GM12872 (cell line): ENCODE measurements around the gene ICAM5.

ENCODE experiments used
- CTCF ChIP-seq: IDR thresholded peaks from 3 replicates; pipeline ENCODE4 v1.5.1; 2011; ENCODE audit warnings: low read depth, mild to moderate bottlenecking, low read length, moderate library complexity; ENCODE audit not compliant: insufficient read depth

Gene ICAM5, protein sequence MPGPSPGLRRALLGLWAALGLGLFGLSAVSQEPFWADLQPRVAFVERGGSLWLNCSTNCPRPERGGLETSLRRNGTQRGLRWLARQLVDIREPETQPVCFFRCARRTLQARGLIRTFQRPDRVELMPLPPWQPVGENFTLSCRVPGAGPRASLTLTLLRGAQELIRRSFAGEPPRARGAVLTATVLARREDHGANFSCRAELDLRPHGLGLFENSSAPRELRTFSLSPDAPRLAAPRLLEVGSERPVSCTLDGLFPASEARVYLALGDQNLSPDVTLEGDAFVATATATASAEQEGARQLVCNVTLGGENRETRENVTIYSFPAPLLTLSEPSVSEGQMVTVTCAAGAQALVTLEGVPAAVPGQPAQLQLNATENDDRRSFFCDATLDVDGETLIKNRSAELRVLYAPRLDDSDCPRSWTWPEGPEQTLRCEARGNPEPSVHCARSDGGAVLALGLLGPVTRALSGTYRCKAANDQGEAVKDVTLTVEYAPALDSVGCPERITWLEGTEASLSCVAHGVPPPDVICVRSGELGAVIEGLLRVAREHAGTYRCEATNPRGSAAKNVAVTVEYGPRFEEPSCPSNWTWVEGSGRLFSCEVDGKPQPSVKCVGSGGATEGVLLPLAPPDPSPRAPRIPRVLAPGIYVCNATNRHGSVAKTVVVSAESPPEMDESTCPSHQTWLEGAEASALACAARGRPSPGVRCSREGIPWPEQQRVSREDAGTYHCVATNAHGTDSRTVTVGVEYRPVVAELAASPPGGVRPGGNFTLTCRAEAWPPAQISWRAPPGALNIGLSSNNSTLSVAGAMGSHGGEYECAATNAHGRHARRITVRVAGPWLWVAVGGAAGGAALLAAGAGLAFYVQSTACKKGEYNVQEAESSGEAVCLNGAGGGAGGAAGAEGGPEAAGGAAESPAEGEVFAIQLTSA

GRCh38 chr19:10289836-10290356 is at the start of gene ICAM5:
ICAM5 (plus strand) TSS chr19:10289952; CDS start chr19:10290044, 92 bp downstream.
- TF ChIP-seq CTCF, result no peak

DNA sequence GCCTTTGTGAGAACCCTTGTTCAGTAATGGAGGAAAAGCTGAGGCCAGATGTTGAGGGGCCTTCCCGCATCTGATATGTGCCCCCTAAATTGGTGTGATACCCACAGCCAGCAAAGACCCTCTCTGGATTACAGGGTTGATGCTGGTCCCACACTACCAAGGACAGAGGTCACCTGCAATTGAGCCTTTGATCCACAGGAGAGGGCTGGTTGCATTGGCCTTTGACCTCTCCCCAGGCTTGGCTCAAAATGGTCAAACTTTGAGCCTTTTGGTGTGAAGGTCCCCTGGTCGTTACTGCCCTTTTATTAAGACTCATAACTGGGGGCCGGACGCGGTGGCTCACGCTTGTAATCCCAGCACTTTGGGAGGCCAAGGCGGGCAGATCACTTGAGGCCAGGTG is 46.1 kb upstream of the ICAM5 start:
- TF ChIP-seq CTCF, result no peak

- TF ChIP-seq CTCF, result no peak
These were observed 44.4 kb upstream of the ICAM5 start for GRCh38 chr19:10245189-10245939.

DNA sequence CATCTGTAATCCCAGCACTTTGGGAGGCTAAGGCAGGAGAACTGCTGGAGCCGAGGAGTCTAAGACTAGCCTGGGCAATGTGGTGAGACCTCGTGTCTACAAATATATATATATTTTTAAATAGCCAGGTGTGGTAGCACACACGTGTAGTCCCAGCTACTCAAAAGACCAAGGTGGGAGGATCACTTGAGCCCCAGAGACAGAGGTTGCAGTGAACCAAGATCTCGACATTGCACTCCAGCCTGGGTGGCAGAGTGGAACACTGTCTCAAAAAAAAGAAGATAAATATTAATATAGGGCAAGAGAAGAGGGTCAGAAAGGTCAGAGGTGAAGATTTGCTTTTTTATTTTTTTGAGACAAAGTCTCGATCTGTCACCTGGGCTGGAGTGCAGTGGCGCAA is 43.2 kb upstream of the ICAM5 start:
- no peak for TF ChIP-seq CTCF

DNA sequence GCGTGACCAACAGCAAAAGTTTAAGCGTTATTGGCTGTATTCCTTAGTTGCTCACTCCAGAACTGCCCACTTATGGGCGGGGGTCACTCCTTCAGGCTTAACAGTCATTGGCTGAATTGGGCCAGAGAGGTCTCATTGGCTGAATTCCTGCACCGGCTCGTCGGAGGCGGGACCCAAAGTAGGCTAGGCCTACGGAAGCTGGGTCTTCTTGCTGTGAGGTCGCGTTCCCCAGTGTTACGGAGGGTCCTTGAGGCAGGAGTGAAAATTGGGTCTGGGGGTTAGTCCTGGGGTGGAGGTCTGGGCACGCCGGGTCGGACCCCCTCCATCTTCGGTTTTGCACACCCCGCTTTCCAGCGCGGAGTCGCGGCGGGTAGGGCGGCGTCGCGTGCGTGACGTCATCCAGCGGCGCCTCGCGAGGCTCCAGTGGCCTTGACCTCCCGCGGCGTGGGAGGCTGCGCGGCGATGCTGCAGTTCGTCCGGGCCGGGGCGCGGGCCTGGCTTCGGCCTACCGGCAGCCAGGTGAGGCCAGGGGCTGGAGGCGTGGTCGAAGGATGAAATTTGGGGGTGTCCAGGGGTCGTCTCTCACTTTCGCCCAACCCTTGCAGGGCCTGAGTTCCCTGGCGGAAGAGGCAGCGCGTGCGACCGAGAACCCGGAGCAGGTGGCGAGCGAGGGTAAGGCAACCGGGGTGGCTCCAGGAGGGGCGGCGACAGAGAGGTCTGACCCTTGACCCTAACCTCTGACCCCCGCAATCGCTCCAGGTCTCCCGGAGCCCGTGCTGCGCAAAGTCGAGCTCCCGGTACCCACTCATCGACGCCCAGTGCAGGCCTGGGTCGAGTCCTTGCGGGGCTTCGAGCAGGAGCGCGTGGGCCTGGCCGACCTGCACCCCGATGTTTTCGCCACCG is 37.7 kb upstream of the ICAM5 start, which contains the start of gene MRPL4:
MRPL4 (plus strand) TSS at position 423 of the 903 bp plus-strand sequence; CDS start at position 463, 40 bp downstream.
- TF ChIP-seq CTCF, result no peak

DNA sequence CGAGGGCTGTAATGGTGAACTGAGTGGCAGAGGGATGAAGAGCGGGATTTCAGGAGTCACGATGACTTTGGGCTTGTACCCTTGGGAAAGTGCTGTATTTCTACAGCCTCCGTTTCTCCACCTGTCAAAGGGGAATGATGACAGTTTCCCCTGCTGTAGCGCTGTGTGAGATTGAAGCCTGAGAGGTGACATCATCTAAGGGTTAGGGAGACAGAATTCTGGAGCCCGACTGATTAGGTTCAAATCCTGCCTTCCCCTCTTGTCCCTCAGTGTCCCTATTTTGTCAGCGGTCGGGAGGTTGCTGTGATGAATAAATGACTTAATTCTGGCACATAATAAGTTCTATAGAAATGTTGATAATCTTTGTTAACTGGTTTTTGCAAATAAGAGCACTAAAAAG is 37.0 kb upstream of the ICAM5 start:
- no peak for TF ChIP-seq CTCF
